ELF-1 (cell line): ENCODE measurements around the gene NLGN1.

Experiments
- DNase-seq: peaks from one replicate; pipeline ENCODE4 v3.0.0-alpha.2; 2016; ENCODE audit warnings: low read depth, low spot score

Gene NLGN1

DNA sequence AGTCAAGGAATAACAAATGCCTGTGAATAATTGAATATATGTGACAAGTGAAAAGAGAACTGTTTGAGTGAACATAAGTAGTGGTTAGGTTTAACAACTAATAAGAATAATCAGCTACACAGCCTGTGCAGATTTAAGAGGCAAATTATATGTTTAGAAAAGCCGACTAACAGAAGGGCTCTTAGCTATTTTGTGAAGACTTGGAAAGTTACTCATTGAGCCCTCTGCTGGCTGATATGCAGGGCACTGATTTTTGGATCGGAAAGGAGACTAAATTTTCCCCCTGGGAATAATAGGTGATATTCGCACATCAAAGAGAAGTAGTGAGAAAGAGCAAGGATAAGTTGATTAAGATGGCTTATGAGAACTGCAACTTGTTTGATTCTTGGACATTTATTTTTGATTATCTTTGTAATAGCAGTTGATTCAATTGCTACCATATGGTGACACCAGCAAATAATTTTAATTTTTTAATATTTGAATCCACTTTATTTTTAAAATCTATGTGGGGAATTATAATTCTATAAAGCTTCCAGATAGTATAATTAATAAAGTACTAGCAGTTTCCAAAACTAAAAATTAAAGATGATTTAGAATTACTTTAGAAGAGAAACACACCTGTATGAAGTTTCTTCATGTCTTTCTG lies 156.2 kb downstream of the NLGN1 start:
- DNase-seq = peak; percentile 12

DNA sequence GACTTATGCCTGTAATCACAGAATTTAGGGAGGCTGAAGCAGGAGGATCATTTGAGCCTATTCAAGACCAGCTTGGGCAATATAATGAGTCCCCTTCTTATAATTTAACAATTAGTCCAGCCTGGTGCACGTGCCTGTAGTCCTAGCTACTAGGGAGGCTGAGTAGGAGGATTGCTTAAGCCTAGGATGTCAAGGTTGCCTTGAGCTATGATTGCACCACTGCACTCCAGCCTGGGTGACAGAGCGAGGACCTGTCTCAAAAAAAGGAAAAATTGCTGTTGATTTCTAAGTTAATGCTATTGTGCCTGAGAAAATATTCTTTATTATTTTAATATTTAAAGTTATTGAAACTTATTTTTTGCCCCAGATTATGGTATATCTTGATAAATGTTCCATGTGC lies 159.0 kb downstream of the NLGN1 start:
- no peak for DNase-seq

GRCh38 chr3:173567997-173568396 lies 170.5 kb downstream of the NLGN1 start:
- DNase-seq = no peak

GRCh38 chr3:173568623-173569022 lies 171.1 kb downstream of the NLGN1 start:
- no peak for DNase-seq

GRCh38 chr3:173583496-173583895 lies 186.0 kb downstream of the NLGN1 start:
- peak; percentile 58 for DNase-seq

GRCh38 chr3:173584093-173584837 lies 186.7 kb downstream of the NLGN1 start:
- peak; percentile 61 for DNase-seq

GRCh38 chr3:173584838-173585831 lies 187.6 kb downstream of the NLGN1 start:
- DNase-seq = peak; percentile 72

GRCh38 chr3:173586166-173586565 lies 188.6 kb downstream of the NLGN1 start:
- DNase-seq = no peak

- no peak for DNase-seq
Observed at GRCh38 chr3:173587055-173587454, 189.5 kb downstream of the NLGN1 start.

- DNase-seq = no peak
Observed at GRCh38 chr3:173588556-173588955, 191.0 kb downstream of the NLGN1 start.

- DNase-seq = no peak
Observed at GRCh38 chr3:173589116-173589515, 191.6 kb downstream of the NLGN1 start.

DNA sequence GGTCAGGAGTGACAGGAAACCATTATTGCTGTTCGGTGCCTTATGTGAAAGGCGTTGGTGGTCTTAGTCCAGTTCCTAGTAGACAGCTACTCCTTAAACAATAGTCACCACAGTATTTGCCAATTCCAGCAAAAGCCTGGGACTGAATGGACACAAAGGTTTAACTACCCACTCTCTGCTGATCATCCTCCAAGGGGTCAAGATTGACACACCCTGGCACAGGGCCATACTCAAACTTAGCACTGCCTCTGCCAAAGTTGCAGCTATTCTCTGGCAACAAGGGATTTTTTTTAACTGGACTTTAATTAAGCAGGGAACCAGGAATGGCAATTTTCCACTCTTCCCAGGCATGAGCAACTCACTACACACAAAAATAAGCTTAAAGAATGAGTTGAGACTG lies 193.9 kb downstream of the NLGN1 start:
- no peak for DNase-seq

GRCh38 chr3:173594881-173595280 lies 197.3 kb downstream of the NLGN1 start:
- DNase-seq = peak; percentile 12

DNA sequence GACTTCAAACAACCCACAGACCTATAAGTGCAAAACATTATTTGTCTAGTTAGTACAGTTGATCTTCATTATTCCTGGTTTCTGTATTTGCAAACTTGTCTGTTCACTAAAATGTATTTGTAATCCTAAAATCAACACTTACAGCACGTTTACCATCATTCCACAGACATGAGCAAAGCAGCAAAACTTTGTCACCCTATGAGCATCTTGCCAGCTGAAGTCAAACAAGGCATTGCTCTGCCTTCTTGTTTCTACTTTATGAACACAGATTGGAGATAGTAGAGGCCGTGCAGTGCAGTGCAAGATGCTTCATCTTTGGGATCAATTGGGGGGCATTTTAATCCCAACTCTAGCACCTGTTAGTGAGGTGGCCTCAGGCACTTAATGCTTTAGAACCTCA lies 202.1 kb downstream of the NLGN1 start:
- no peak for DNase-seq

DNA sequence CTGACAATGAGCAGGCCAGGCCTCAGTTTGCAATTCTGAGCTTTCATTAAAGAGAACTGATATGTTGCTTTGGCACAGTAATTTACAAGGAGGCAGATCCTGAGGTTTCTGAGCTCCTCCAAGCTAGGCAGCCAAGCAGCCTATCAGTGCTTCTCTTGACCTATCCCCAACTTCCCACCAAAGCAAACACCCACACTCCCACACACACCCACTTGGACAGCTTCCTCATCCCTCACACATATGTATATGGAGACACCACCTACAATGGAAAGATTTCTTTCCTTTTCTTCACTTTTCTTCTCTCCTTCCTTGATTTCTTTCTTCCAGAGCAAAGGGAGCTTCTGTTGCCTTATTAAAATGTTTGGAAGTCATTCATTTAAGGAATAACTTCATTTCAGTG lies 217.0 kb downstream of the NLGN1 start:
- DNase-seq = no peak

GRCh38 chr3:173615661-173616060 lies 218.1 kb downstream of the NLGN1 start:
- no peak for DNase-seq

DNA sequence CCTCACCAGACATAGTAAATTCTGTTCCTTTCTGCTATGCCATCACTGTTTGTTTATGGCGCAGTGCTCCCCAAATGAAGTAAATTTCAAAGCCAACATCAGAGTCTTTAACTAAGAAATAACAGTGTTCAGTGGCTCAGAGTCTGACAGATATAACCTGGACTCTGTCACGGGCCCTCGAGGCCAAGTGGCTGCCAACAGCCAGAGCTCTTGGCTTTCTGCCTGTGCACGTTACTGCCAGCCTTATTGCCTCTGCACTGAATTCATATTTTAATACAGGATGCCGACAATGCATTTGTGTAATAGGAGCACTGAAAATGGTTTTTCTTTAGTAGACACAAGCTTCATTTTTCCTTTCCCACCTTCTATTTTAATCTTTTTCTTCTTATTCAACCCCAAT lies 219.9 kb downstream of the NLGN1 start:
- DNase-seq = no peak

- DNase-seq = no peak
Observed at GRCh38 chr3:173618148-173618547, 220.6 kb downstream of the NLGN1 start.

DNA sequence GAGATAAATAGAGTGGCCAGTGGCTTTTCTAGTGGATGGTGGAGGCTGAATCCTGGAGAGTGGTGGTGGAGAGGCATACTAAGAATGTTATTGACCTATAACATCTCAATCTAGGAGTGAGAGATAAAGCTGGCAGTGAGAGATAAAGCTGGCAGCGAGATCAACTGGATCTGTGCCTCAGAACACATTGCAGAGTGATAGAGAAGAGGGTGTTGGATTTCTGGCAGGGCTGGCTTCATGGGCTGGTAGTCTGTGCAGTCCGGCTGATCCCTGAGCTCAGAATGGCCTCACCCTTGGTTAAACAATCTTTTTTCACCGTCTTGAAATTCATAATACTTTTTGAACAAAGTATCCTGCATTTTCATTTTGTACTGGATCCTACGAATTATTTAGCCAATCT lies 221.2 kb downstream of the NLGN1 start:
- DNase-seq = no peak

DNA sequence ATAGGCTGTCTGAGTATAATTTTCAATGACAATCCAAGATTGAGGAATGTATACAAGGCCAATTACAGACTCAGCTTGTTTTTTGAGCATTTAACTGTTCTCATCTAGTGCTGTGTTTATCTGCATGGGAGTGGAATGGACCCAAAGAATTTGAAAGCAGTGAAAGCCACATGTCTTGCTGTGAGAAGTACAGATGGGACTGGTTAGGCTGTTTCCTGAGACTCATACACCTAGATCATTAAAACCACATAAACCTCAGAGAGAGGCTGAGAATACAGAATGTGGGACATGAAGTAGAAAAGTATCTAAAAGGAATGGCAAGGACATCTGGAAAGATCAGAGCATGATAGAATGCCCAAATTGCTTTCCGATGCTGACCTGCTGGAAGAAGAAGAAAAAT lies 224.6 kb downstream of the NLGN1 start:
- DNase-seq = no peak

DNA sequence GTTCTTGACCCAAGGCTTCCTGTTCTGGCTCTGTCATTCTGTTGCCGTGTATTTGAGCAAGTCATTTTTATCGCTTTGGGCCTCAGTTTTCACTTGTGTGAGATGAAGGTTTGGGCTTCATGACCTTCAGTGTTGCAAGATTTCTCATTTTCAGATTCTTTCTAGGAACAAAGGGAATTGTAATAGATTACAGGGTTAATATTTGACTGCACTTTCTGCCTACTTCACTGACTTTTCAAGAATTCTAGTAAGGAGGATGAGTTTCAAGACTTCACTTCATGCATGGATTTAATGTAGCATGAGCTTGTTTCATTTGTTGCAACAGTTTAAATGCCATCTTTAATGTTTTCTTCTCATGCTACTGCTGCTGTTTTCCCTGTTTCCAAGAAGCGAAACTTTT lies 226.5 kb downstream of the NLGN1 start:
- DNase-seq = no peak

DNA sequence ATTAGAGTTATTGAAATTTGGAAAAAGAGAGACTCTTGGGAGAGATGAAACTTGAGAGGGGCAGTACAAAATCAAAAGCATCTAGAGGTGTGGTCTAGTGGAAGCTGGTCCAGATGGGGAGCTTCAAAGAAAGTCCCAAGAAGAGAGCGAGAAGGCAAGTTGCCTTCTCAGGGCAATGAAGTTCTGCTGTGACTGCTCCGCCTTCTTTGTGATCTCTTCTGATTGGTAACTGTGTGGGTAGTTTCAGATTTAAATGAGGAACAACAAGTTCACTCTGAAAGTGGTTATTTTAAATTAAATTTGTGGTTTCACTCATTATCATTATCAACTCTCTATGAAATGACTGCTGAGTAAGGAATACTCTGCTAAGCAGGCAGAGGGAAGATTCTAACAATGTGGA lies 233.3 kb downstream of the NLGN1 start:
- DNase-seq = no peak
